Immature natural killer cell (primary cell): ENCODE results near the gene ITGA2. TPM values are rescaled to one million over a fixed set of nuclear protein-coding genes. Genes with fewer than 3 reads are reported as not detected.
"Not testable (repeated sequence)": the region's sequence is repeated elsewhere in the genome, so short reads cannot be mapped to it uniquely, and the experiment has no call there.

Experiments used
- DNase-seq, 3 donors: peaks; one replicate each; pipeline ENCODE4 v3.0.0; 2022; ENCODE audit warnings: mixed read lengths in 1 of 3
- H3K27ac Mint-ChIP-seq, 6 donors: one replicate each; pipeline ENCODE4 v1.8.0; 2020; ENCODE audit warnings: mixed read lengths in 6 of 6, mild to moderate bottlenecking in 5 of 6, inconsistent platforms in 4 of 6, moderate library complexity in 3 of 6
- H3K27me3 Mint-ChIP-seq, 3 donors: one replicate each; pipeline ENCODE4 v1.8.0; 2020 to 2021; ENCODE audit warnings: low read depth in 3 of 3, mild to moderate bottlenecking in 3 of 3, mixed read lengths in 3 of 3, moderate library complexity in 3 of 3, inconsistent platforms in 1 of 3
- H3K36me3 Mint-ChIP-seq, 3 donors: one replicate each; pipeline ENCODE4 v1.8.0; 2020; ENCODE audit warnings: mixed read lengths in 3 of 3, inconsistent platforms in 2 of 3, mild to moderate bottlenecking in 2 of 3
- H3K4me1 Mint-ChIP-seq, 2 donors: one replicate each; pipeline ENCODE4 v1.8.0; 2020; ENCODE audit warnings: inconsistent platforms in 2 of 2, mild to moderate bottlenecking in 2 of 2, mixed read lengths in 2 of 2, moderate library complexity in 1 of 2
- H3K4me3 Mint-ChIP-seq, 5 donors: one replicate each; pipeline ENCODE4 v1.8.0; 2020; ENCODE audit warnings: mild to moderate bottlenecking in 5 of 5, mixed read lengths in 5 of 5, inconsistent platforms in 3 of 5, moderate library complexity in 3 of 5
- H3K9me3 Mint-ChIP-seq, 6 donors: one replicate each; pipeline ENCODE4 v1.8.0; 2020; ENCODE audit warnings: mild to moderate bottlenecking in 6 of 6, mixed read lengths in 6 of 6, inconsistent platforms in 4 of 6, moderate library complexity in 3 of 6
- polyA plus RNA-seq, 3 donors: library from polyadenylated mRNA; unstranded; fragments of 300-500 nt; fragmentation: Illumina TruSeq; gene quantifications; one replicate each; pipeline ENCODE4 v1.2.3, GENCODE V29; 2021

ITGA2 gene
- polyA plus RNA-seq, 3 donors from 2014 or later, result not detected

DNA sequence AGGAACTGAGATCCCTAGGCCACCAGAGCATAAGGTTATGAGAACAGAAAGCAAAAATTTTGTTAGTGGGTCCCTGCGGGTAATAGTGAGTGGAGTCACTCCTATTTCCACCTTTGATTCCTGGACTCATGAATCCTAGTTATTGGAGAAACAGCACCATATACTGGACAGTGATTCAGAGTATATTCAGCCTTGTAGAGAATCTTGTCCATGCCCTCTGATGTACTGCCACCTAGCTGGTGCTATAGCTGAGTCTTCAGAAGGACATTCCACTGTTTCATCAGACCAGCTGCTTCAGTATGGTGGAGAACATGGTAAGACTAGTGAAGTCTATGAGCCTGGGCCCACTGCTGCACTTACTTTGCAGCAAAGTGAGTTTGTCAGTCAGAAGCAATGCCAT is 25.0 kb upstream of the ITGA2 start:
- Mint-ChIP-seq H3K27me3 (peaks cover 1 to 8% (median 4%) of the 10 kb centered on the region in 3 donors), H3K36me3 (no peaks in the 10 kb centered on the region), H3K4me3 (no peak overlapping the region), H3K27ac (no peak overlapping the region), H3K4me1 (no peaks in the 10 kb centered on the region), H3K9me3 (peaks cover 0 to 9% (median 4%) of the 10 kb centered on the region in 6 donors)
- DNase-seq, result no peak

DNA sequence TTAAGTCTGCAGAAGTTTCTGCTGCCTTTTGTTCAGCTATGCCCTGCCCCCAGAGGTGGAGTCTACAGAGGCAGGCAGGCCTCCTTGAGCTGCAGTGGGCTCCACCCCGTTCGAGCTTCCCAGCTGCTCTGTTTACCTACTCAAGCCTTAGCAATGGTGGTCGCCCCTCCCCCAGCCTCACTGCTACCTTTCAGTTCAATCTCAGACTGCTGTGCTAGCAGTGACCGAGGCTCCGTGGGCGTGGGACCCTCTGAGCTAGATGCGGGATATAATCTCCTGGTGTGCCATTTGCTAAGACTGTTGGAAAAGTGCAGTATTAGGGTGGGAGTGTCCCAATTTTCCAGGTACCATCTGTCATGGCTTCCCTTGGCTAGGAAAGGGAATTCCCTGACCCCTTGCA is 13.0 kb upstream of the ITGA2 start:
- peaks cover 0 to 11% (median 8%) of the 10 kb centered on the region in 3 donors for H3K27me3 Mint-ChIP-seq
- H3K36me3 Mint-ChIP-seq, H3K4me3 Mint-ChIP-seq, H3K9me3 Mint-ChIP-seq, H3K27ac Mint-ChIP-seq, H3K4me1 Mint-ChIP-seq, DNase-seq: not testable (repeated sequence)

DNA sequence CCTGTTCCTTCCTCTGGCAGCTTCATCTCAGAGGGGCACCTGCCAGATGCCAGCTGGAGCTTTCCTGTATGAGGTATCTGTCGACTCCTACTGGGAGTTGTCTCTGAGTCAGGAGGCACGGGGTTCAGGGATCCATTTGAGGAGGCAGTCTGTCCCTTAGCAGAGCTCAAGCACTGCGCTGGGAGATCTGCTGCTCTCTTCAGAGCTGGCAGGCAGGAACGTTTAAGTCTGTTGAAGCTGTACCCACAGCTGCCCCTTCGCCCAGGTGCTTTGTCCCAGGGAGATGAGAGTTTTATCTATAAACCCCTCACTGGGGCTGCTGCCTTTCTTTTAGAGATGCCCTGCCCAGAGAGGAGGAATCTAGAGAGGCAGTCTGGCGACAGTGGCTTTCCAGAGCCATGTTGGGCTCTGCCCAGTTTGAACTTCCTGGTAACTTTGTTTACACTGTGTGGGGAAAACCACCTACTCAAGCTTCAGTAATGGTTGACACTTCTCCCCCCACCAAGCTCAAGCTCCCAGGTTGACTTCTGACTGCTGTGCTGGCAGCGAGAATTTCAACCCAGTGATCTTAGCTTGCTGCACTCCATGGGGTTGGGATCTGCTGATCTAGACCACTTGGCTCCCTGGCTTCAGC is 11.8 kb upstream of the ITGA2 start:
- no peaks in the 10 kb centered on the region for H3K4me1 Mint-ChIP-seq
- H3K9me3 Mint-ChIP-seq, result peaks cover 0 to 8% (median 5%) of the 10 kb centered on the region in 6 donors
- no peak overlapping the region for H3K27ac Mint-ChIP-seq
- peaks cover 3 to 11% (median 11%) of the 10 kb centered on the region in 3 donors for H3K27me3 Mint-ChIP-seq
- H3K4me3 Mint-ChIP-seq, result no peak overlapping the region
- H3K36me3 Mint-ChIP-seq, result no peaks in the 10 kb centered on the region
- DNase-seq, result no peak

GRCh38 chr5:52981507-52981906 is 7.6 kb upstream of the ITGA2 start:
- Mint-ChIP-seq H3K27ac (no peak overlapping the region), H3K4me3 (no peak overlapping the region), H3K36me3 (peaks cover 0 to 3% (median 0%) of the 10 kb centered on the region in 3 donors), H3K9me3 (peaks cover 0 to 7% (median 3%) of the 10 kb centered on the region in 6 donors), H3K4me1 (no peaks in the 10 kb centered on the region), H3K27me3 (peaks cover 3 to 21% (median 12%) of the 10 kb centered on the region in 3 donors)
- no peak for DNase-seq

- peaks cover 0 to 3% (median 0%) of the 10 kb centered on the region in 6 donors for H3K9me3 Mint-ChIP-seq
Measured at GRCh38 chr5:52983731-52984636, 5.2 kb upstream of the ITGA2 start.

DNA sequence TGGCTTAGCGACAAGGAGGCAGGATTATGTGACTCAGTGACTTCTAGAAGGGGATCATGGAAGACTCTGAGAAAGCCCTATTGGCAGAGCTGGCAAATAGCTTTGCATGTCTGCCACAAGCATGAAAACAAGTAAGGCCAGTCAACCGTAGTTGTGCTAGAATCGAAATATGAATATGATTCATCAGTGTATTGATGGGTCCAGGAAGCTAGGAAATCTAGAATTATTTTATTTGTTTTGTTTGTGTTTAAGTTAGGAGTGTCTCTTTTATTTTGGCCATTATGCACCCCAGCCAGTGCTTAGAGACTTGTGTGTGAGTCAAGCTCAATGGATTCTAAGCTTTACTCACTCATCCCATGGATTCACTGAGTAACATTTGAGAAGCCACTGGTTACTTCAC is 3.8 kb upstream of the ITGA2 start:
- peaks cover 0 to 3% (median 0%) of the 10 kb centered on the region in 6 donors for H3K9me3 Mint-ChIP-seq
- H3K4me1 Mint-ChIP-seq, result peaks cover 13 to 19% of the 10 kb centered on the region in 2 donors
- no peak overlapping the region for H3K27ac Mint-ChIP-seq
- H3K36me3 Mint-ChIP-seq, result peaks cover 0 to 3% (median 0%) of the 10 kb centered on the region in 3 donors
- no peak for DNase-seq
- no peak overlapping the region for H3K4me3 Mint-ChIP-seq
- peaks cover 5 to 26% (median 17%) of the 10 kb centered on the region in 3 donors for H3K27me3 Mint-ChIP-seq

More at GRCh38 chr5:52983731-52984636, 5.2 kb upstream of the ITGA2 start:
- Mint-ChIP-seq H3K27me3 (peaks cover 3 to 27% (median 17%) of the 10 kb centered on the region in 3 donors), H3K4me3 (no peak overlapping the region), H3K27ac (no peak overlapping the region), H3K36me3 (peaks cover 0 to 3% (median 0%) of the 10 kb centered on the region in 3 donors), H3K4me1 (peaks cover 4 to 8% of the 10 kb centered on the region in 2 donors)
- DNase-seq, result no peak

- H3K27ac Mint-ChIP-seq, result no peak overlapping the region
- H3K36me3 Mint-ChIP-seq, result peaks cover 0 to 3% (median 0%) of the 10 kb centered on the region in 3 donors
Measured at GRCh38 chr5:52987711-52988331, 1.3 kb upstream of the ITGA2 start.

GRCh38 chr5:52988335-52989024 is 672 bp upstream of the ITGA2 start:
- peaks cover 0 to 3% (median 0%) of the 10 kb centered on the region in 3 donors for H3K36me3 Mint-ChIP-seq
- H3K27me3 Mint-ChIP-seq, result peaks cover 2 to 30% (median 14%) of the 10 kb centered on the region in 3 donors
- no peak for DNase-seq
- no peaks in the 10 kb centered on the region for H3K9me3 Mint-ChIP-seq
- H3K27ac Mint-ChIP-seq, result no peak overlapping the region
- H3K4me3 Mint-ChIP-seq, result peak overlapping the region; percentile 33 to 67 (median 53)
- peaks cover 13 to 19% of the 10 kb centered on the region in 2 donors for H3K4me1 Mint-ChIP-seq

More at GRCh38 chr5:52987711-52988331, 1.3 kb upstream of the ITGA2 start:
- DNase-seq, result no peak
- H3K27me3 Mint-ChIP-seq, result peaks cover 2 to 27% (median 18%) of the 10 kb centered on the region in 3 donors
- H3K4me1 Mint-ChIP-seq, result peaks cover 13 to 19% of the 10 kb centered on the region in 2 donors
- H3K4me3 Mint-ChIP-seq, result no peak overlapping the region
- H3K9me3 Mint-ChIP-seq, result peaks cover 0 to 1% (median 0%) of the 10 kb centered on the region in 6 donors

DNA sequence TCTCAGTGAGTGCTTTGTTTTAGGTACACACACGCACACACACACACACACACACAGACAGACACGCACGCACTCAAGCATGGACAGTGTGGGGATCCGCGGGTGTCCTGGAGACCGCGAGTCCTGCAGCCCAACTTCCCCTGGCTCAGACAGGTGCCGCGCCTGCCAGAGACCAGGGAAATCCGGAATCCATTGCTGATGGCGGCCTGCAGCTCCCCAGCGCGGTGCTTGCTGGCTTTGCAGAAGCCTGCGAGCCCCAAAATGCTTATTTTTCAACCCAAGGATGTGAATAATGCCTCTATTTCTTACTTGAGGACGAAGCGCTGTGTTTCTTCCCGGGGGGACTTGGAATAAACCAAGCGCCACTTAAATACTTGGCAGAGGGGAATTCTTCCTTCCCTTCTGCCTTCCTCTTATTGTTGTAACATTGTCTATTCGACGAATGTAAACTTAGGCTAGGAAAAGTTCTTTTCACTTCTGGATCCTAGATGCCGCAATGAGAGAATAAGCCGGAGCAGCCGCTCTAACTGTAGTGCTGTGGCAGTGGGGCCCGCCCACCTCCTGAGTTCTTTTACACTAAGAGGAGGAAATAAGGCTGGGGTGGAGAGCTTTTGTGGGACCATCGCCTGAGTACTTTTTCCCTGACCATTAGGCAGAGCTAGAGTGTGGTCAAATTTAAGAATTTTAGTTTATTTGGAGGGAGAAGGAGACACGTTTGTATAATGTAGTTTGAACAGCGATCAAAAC is 802 bp downstream of the ITGA2 start:
- Mint-ChIP-seq H3K27ac (no peak overlapping the region), H3K36me3 (peaks cover 0 to 3% (median 0%) of the 10 kb centered on the region in 3 donors), H3K4me3 (peak overlapping the region; percentile 43 to 63 (median 51)), H3K4me1 (peaks cover 13 to 19% of the 10 kb centered on the region in 2 donors), H3K27me3 (peaks cover 2 to 29% (median 14%) of the 10 kb centered on the region in 3 donors), H3K9me3 (no peaks in the 10 kb centered on the region)
- no peak for DNase-seq

- H3K36me3 Mint-ChIP-seq, result peaks cover 0 to 3% (median 0%) of the 10 kb centered on the region in 3 donors
- no peak overlapping the region for H3K27ac Mint-ChIP-seq
- no peak overlapping the region for H3K4me3 Mint-ChIP-seq
- no peaks in the 10 kb centered on the region for H3K9me3 Mint-ChIP-seq
- no peak for DNase-seq
- peaks cover 2 to 29% (median 14%) of the 10 kb centered on the region in 3 donors for H3K27me3 Mint-ChIP-seq
- peaks cover 13 to 19% of the 10 kb centered on the region in 2 donors for H3K4me1 Mint-ChIP-seq
Measured at GRCh38 chr5:52990528-52990925, 1.4 kb downstream of the ITGA2 start.

GRCh38 chr5:52993367-52993766 is 4.2 kb downstream of the ITGA2 start:
- Mint-ChIP-seq H3K9me3 (no peaks in the 10 kb centered on the region), H3K27ac (no peak overlapping the region), H3K27me3 (peaks cover 2 to 16% (median 7%) of the 10 kb centered on the region in 3 donors), H3K36me3 (no peaks in the 10 kb centered on the region), H3K4me3 (no peak overlapping the region), H3K4me1 (peaks cover 11 to 16% of the 10 kb centered on the region in 2 donors)
- DNase-seq, result no peak

- no peak overlapping the region for H3K27ac Mint-ChIP-seq
Measured at GRCh38 chr5:52994266-52994665, 5.1 kb downstream of the ITGA2 start.

More at GRCh38 chr5:52994266-52994665, 5.1 kb downstream of the ITGA2 start:
- H3K4me1 Mint-ChIP-seq, result peaks cover 9 to 11% of the 10 kb centered on the region in 2 donors
- H3K9me3 Mint-ChIP-seq, result no peaks in the 10 kb centered on the region
- H3K36me3 Mint-ChIP-seq, result no peaks in the 10 kb centered on the region
- H3K27me3 Mint-ChIP-seq, result peaks cover 2 to 18% (median 7%) of the 10 kb centered on the region in 3 donors
- no peak overlapping the region for H3K4me3 Mint-ChIP-seq
- DNase-seq, result no peak
